NCI-H146 treated with DMSO at 0.1 percent for 48 hours (cell line): ENCODE measurements around the gene FUT2.
"Not testable (repeated sequence)": the region's sequence is repeated elsewhere in the genome, so short reads cannot be mapped to it uniquely, and the experiment has no call there.

Source experiments
- DNase-seq: peaks from one replicate; lab custom pipeline; 2025; ENCODE audit not compliant: unreplicated experiment; lab: John Stamatoyannopoulos, UW

FUT2 gene

DNA sequence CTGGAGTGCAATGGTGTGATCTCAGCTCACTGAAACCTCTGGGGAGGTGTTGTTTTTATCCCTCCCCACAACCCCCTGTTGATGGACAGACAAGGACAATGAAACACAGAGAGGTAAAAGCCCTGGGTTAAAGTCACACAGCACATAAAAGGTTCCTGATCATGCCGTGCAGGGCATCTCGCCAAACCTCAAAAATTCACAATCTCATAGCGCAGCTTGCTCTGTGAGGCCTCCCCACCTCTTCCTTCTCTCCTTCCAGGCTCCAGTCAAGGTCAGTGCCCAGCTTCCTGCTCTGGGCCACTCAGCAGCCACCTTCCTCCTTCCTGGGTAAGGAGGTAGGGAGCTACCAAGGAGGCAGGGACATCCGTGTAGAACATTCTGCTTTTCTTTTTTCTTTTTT is 2.3 kb downstream of the FUT2 start:
- no peak for DNase-seq

DNA sequence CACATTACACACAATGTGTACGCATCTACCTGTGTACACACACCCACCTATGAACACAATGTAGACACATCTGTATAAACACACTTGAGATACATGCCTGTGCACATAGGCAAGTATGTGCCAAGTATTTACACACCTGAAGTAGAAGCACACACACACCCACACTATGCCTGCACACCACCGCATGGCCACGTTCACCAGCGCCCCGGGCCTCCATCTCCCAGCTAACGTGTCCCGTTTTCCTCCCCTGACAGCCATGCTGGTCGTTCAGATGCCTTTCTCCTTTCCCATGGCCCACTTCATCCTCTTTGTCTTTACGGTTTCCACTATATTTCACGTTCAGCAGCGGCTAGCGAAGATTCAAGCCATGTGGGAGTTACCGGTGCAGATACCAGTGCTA is 6.9 kb downstream of the FUT2 start:
- no peak for DNase-seq

DNA sequence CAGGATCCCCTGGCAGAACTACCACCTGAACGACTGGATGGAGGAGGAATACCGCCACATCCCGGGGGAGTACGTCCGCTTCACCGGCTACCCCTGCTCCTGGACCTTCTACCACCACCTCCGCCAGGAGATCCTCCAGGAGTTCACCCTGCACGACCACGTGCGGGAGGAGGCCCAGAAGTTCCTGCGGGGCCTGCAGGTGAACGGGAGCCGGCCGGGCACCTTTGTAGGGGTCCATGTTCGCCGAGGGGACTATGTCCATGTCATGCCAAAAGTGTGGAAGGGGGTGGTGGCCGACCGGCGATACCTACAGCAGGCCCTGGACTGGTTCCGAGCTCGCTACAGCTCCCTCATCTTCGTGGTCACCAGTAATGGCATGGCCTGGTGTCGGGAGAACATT is 7.5 kb downstream of the FUT2 start:
- no peak for DNase-seq

DNA sequence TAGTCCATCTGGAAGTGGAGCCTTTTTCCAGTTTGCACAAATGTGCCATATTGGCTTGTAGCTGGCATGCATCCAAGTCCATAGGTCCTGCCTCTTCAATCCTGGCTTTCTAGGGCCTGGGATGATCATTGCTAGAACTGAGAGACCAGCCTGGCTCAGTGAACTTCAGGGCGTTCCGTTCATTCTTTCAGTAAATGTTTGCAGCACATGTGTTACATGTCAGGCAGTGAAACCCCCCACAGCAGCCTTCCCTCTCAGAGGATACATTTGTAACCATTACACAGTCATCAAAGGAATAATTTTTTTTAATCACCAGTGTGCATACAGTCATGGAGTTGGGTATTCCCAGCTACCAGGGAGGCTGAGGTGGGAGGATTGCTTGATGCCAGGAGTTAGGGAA is 9.7 kb downstream of the FUT2 start:
- no peak for DNase-seq

DNA sequence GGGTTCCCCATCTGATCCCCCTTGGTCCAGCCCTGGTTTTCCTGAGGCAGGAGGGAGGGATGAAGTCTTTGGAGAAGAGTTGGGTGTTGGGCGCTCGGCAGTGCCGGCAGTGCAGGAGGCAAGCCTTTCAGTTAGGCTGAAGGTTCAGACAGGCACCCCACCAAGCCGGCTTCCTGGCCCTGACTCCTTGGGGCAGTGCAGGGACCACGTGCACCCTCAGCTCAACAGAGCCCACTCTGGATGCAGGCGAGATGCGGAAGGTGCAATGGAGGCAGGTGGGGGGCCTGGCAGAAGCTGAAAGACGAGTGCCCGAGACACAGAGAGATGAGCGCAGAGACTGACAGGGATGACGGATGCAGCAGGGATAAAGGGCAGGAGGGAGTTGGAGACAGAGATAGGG is 12.7 kb downstream of the FUT2 start:
- DNase-seq, result no peak

DNA sequence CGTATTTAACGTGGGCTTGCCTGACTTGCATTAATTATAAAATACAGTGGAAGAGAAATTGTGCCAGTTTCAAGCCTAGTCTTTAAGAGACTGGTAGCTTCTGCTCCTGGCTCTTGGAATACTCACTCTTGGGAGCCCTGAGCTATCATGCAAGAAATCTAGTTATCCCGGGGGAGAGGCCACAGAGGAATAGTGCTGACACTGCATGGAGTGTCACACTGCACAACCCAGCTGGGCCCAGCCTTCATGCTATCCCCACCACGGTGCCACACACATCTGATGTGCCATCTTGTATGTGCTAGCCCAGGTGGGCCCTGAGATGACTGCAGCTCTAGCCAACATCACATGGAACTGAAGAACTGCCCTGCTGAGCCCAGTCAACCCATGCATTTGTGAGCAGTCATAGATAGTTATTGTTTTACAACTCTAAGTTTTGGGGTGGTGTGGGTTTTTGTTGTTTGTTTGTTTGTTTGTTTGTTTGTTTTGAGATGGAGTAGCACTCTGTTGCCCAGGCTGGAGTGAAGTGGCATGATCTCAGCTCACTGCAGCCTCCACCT is 15.4 kb downstream of the FUT2 start:
- DNase-seq, result no peak

DNA sequence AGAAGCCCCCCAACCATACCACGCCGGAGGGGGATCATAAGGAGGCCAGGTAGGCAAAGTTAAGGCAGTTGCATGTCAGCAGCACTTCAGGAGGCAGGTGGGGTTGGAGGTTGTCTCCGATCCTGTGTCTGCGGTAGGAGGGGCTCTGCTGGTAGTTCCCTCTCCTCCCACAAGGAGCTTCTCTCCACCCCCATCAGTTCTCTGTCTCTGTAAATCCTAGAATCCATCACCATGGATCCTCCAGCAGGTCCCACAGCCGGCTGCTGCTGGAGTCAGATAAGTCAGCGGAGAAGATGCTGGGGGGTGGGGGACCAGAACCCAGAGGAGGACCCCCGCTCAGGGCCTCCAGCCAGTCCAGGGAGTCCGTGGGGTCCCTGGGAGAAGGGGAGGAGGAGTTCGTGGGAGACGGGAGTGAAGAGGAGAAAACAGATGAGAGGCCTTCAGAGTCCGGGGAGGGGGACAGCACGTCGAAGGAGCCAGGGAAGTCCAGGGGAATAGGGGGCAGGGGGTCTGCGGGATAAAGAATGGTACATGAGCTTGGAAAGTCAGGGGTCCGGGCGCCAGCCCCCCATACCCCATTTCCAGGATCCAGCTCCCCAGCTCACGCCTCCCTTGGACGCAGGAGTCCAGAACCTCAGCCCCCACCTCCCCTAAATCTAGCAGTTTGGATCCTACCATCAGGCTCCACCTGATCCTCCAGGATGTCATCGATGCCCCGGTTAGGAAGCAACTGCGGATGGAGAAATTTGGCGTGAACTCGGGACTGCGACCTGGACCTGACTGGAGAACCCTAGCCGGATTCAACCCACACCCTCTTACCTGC is 17.5 kb downstream of the FUT2 start:
- no peak for DNase-seq

DNA sequence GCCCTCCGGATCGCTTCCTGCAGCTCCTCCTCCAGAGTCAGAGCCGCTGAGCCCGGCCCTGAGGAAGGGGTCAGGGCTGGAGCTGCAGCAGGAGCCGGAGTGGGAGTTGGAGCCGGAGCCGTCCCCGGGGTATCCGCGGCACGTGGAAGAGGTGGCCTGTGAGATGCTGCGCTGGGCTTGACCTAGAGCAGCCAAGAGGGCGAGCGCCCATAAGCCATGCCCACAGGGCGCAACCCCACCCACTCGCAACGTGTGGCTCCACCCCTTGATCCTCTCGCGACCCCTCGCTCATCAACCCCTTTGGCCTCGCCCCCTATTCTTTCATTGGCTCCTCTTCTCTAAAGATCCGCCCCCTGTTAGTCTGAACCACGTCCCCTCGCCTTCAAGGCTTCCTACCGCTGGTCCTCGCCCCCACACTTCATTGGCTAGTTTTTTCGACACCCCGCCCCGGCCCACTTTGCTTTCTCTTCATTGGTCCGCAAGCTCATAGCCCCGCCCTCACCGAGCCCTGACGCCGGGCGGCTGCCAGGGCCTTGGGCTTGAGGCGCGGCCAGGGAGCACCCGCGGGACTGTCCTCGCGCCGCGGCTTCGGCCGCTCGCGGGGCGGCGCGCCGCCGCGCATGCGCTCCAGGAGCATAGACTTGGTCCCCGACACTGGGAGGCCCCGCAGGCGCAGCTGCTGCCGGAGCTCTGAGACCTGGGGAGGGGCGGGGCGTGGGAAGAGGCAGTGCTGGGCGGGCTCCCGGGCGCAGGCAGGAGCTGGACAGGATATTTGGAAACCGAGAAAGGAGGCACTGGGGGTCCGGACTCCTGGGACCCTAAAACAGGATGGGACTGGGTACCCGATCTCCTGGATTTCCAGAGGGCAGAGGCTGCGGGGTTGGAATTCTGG is 18.3 kb downstream of the FUT2 start:
- DNase-seq, result peak; percentile 99

DNA sequence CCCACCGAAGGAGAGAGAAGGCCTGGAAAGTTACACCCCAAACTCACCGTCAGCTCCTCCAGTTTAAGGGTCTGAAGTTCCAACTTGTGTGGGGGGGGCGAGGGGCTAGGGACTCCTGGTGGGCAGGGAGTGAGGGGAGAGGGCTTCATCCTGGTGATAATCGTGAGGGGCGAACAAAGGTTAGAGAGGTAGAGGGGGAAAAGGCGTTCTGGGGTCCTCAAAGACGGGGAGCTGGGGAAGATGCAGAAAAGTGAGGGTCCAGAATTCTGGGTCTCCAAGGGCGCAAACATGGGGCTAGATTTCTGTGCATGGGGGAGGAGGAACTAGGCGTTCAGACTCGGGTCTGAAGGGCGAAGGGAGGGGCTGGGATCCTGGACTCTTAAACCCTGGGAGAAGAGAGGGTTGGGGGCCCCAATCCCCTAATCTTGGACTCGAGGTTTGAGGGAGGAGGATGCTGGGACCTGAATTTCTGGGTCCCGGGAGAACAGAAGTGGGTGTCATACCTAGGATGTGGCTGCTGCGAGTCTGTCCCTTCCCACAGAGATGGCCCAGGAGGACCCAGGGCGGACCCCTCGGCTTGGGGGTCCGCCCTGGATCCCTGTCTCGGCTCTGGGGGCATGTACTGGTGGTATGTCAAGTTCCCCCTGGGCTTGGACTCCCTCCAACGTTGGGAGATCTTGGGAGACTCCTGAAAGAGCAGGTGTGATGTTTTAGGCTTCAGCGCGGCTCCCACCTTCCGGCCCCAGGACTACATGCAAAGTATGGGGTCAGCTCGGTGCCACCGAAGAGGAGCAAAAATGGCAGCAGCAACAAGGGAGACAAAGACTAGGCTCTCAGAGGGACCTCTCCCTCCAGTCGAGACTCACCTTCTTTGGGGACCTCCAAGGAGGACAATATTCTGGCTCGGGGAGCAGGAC is 19.2 kb downstream of the FUT2 start:
- no peak for DNase-seq

DNA sequence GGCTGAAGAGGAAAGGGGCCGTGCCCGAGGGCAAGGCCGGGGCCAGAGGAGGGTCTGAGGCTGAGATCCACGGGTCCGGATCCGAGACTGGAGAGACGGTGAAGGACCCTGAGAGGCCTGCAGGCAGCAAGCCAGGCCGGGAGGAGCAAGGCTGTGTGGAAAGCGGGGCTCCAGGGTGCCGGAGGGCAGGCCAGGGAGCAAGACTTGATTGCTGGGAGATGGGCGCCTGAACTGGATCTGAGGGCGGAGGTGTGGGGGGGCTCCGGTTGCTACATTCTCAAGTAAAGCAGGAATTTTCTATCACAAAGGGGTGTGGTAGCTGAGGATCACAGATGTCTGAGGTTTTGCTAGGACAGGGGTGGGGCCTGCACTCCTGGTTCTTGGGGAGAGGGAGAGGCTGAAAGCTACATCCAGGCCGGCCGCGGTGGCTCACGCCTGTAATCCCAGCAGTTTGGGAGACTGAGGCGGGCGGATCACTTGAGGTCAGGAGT is 20.0 kb downstream of the FUT2 start:
- no peak for DNase-seq

DNA sequence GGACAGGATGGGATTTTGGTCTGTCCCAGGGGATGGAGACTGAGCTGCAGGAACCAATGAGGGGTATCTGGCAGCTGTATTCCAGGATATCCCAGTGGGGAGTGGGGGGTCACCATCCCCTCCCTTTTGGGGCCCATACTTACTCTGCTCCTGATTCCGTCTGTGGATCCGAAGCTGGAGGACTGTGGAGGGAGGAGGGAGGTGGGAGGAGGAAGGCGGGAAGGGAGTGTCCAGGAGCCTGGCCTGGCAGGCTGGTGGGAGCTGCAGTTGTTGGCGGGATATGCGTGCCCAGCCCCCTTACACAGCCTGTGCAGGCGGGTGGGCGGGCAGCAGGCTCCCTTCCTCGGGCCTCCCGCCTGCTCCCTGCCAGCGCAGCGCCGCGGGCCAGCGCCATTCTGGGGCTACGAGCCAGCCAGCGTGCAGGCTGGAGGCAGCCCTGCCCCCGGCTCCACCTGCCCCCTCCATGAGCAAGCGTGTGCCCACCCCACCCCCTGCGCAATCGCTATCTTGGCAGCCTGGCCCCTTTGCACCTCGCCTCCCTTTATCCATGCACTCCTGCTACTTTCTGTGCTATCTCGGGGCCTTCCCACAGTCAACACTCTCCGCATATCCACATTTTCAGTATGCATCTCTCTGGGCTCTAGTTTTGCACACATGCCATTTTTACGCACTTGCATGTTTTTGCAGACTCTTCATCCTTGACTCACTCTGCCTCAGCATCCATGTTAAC is 21.0 kb downstream of the FUT2 start:
- no peak for DNase-seq

DNA sequence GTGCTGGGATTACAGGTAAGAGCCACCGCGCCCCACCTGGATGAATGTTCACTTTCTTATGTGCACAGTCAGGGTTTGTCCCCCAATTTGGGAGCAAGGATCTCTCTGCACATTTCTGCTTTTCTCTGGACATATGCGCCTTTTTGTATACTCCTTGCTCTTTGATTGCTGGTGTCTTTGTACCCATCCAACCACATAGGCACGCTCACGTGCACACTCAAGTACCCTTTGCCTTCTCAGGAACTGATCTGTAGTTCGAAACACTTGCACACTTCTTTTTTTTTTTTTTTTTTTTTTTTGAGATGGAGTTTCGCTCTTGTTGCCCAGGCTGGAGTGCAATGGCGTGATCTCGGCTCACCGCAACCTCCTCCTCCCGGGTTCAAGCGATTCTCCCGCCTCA is 22.3 kb downstream of the FUT2 start:
- DNase-seq, result not testable (repeated sequence)

DNA sequence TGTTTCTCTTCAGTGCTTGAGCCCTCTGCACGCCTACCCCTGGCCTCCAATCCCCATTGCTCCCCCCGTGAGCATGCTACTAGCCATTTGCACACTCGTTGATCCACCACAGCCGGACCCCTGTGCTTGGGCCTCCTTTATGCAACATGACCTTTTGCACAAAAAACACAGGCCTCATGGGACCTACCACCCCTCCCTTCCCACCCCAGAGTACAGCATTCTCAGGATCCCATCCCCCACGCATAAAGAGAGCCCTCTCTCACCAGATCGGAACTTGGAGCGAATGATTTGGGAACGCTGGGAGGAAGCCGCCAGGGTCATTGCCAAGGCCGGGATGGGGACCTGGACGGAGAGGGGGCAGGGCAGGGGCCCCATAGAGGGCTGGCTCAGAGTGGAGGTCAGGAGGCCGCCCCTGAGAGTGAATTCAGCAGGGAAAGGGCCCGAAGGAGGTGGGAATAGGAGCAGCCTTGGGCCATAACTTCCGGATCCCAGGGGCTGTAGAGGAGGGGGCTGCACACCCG is 23.0 kb downstream of the FUT2 start:
- DNase-seq, result no peak

DNA sequence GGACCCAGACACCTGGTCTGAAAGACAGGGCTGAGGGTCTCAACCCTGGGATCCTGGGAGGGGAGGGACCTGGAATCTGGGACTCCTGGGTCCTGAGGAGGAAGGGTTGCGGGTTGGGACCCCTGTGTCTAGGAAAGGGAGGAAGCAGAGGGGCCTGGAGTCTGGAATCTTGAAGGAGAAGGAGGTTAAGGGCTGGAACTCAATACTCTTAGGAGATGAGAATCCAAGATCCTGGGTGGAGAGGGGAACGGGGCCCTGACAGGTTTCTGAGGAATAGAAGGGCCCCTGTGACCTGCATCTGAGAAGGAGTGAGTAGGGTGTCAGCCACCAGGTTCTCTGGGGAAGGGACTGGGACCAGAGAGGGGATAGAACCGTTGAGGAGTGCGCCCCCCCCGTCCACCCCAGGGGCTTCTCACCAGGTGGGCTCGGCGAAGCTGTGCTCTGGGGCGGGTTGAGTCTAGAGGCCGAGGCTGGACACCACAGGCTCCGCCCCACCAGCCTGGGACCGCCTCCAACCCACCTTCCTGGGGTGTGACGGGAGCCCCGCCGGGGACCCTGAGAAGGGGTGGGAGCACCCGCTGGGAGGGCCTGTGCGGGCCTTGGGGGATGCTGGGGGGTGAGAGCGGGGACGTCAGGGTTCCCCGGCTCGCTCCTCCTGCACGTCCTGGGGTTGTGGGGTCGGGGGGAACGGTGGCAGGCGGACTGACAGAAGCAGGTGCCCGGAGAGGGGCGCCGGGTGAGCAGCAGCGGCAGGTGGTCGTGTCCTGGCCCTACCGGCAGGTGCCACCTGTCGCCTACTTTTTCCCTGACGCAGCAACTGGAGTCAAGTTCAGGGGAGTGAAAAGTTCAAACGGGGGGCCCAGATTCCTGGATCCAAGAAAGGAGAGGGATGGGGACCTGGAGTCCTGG is 23.7 kb downstream of the FUT2 start, which contains the start of gene MAMSTR:
MAMSTR (minus strand) TSS at position 463 of the 909 bp plus-strand sequence. CDS start 694 bp downstream, outside the sequence.
- no peak for DNase-seq

DNA sequence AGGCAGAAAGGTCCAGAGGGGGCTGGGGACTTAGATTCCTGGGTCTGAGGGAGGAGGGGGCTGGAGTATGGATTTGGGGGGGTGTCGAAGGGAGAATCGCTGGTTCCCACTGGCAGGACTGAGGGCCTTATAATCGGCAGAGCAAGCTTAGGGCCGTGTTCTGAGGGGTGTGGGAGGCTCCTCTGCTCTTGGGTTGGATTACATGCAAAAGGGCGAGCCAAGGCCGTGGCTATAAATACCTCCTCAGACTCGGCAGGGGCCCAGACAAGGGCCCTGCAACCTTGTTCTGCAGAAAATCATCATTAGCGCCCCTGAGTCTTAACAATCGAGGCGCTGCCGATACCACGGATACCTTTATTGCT is 24.5 kb downstream of the FUT2 start:
- no peak for DNase-seq

DNA sequence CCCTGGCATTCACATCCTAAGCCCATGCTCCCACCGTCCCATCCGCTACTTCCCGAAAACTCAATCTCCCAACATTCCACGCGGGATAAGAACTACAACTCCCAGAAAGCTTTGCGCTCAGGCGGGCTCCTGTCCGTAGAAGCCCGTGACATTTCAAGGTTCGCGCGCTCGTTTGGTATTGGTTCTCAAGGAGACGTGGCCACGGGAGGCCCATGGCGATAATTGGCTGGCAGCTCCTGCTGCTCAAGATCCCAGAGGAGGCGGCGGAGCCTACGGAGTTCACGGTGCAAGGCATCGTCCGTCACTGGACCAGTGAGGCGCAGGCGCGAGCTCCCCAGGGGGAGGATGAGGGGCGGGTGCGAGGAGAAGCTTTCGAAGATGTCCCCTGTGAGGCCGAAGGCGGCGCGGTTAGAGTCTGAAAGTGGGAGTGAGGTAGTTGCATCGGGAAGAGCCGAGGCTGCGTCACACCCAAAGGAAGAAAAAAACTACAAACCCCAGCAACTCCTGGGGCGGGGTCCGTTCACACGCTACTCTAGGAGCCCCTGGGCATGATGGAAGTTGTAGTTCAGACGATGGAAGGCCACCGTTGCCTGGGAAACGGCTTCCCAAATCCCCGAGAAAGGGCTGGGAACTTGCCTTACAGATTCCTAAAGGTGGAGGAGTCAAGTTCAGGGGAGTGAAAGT is 25.0 kb downstream of the FUT2 start:
- peak; percentile 99 for DNase-seq

DNA sequence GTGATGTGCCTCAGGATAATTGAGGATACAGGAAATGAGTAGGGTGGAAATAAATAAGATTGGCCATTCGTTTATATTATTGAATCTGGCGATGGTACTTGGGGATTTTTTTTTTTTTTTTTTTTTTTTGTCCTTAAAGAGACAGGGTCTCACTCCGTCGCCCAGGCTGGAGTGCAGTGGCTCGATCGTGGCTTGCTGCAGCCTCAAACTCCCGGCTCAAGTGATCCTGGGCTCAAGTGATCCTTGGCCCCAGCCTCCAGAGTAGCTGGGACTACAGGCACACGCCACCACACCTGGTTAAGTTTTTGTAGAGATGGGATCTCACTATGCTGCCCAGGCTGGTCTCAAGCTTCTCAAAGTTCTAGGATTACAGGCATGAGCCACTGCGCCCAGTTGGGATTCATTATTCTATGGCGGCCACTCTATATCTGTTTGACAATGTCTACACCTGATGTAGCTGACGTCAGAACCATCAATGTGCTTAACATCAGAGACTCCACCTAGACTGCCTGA is 26.5 kb downstream of the FUT2 start:
- no peak for DNase-seq
